GM12801 (cell line): ENCODE data around the gene EMX1.

Experiments used
- TF ChIP-seq, protein P1 (sequence below): IDR thresholded peaks from one replicate; pipeline ENCODE4 v1.5.1; 2011; ENCODE audit warnings: control low read depth; ENCODE audit not compliant: insufficient read length; ENCODE audit errors: extremely low read depth

Gene EMX1

GRCh38 chr2:72921853-72922252 is 4.5 kb downstream of the EMX1 start:
- TF ChIP-seq, protein P1, sequence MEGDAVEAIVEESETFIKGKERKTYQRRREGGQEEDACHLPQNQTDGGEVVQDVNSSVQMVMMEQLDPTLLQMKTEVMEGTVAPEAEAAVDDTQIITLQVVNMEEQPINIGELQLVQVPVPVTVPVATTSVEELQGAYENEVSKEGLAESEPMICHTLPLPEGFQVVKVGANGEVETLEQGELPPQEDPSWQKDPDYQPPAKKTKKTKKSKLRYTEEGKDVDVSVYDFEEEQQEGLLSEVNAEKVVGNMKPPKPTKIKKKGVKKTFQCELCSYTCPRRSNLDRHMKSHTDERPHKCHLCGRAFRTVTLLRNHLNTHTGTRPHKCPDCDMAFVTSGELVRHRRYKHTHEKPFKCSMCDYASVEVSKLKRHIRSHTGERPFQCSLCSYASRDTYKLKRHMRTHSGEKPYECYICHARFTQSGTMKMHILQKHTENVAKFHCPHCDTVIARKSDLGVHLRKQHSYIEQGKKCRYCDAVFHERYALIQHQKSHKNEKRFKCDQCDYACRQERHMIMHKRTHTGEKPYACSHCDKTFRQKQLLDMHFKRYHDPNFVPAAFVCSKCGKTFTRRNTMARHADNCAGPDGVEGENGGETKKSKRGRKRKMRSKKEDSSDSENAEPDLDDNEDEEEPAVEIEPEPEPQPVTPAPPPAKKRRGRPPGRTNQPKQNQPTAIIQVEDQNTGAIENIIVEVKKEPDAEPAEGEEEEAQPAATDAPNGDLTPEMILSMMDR, result no peak

- TF ChIP-seq, protein P1, result no peak
Measured at GRCh38 chr2:72923833-72924352, 6.6 kb downstream of the EMX1 start.

- TF ChIP-seq, protein P1, result no peak
Measured at GRCh38 chr2:72924353-72925240, 7.3 kb downstream of the EMX1 start.

DNA sequence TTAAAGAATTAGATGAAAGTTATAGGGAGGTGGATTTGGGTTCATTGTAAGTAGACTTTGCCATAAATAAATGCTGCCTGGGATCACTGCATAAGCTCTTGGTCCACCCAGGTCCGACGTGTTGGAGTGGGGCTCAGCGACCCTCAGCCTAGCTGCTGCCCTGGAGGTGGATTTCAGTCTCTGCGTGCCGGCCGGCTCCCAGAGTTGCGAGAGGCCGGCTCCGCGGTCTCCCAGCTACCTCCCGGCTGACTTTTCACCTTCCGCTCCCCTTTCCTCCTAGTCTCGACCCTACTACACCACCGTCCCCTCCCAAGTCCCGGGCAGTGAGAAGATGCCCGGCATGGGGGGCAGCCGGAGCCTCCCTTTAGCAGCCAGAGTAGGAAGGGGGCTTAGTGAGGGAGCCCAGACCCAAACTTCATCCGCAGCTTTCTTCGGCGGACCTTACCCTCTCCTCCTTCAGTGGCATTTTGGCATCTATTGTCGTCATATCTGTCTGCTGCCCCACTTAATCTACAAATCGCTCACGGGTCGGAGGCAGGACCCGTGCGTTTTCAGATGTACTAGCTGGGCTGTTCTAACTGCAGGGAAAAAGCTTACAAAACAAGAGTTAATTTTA is 8.1 kb downstream of the EMX1 start:
- TF ChIP-seq, protein P1, result no peak

DNA sequence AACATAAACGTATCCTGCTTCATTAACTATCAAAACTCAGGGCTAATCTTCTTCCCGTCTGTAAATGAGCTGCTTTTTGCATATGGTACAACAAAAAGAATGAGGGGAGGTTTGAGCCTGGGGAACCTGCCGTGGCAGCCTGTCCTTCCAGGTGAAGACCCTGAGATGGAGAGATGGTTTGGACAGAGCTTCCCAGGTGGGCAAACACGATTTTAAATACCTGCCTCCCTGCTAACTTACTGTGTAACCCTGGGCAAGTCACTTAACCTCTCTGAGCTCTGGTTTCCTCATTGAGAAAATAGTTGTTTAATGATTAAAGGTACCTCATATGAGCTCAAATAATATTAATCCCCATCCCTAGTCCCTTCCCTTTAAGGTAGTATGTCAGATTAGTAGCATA is 9.0 kb downstream of the EMX1 start:
- TF ChIP-seq, protein P1, result no peak

DNA sequence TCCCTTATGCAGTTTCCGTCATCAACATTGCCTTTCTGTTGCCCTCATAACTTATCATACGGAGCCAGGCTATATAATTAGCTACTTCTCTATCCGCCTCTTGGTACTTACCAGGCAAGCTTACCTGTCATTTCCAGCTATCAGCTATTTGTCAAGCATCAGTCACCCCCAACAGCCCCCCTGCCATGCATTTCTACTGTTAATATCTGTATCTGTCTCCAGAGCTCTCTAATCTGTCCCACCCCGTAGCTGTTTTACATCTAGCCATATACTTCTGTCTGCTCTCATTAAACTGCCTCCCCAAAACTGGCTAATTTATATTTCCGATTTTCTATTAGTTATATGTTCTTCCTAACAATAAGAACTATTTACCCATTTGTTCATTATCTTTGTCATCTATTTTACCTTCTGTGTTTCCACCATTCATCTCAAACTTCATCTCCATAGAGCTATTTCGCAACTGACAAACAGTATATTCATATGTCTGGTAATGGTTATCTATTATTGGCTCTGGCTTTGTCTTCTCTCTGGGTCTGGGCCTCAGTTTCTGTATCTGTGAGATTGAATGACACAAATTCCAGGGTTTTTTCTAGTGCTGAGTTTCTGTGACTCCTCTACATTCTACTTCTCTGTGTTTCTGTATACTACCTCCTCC is 9.6 kb downstream of the EMX1 start:
- TF ChIP-seq, protein P1, result no peak

DNA sequence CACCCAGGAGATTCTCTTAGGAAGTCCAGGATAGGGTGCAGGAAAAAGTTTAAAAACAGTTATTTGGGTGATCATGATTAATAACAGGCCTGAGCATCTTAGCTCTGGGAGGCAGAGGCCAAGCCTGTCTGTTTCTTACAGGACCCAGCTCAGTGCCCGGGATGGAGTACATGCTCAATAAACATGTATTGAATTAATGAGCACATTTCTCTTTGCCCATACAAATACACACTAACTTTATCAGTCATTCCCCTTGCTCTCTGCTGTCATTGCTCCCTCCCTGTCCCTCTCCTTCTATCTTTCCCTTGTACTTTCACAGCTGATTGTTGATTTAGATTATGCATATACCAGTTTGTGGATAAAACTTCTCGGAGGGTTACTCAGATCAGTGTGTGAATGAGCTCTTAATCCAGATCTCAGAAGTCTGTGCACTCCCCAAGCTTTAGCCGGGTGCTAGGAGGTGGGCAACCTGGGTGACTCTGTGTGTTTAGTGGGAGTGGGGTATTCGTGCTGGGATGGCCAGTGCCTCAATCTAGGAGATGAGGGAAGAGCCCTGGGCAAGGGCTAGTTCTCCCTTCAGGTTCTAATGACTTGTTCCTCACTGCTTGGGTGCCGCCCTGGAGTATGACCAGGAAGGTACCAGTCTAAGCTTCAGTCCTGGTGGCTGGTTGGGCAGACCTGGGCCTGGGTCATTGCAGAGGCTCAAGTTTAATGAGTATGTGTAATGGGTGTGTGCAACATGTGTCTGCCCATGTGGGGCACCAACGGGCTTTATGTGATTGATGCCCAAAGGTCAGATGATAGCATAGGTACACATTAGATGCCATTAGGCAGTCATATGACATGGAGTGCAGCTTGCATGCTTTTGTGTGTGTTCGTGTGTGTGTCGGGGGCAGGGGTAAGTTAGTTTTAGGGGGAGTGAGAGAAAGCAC is 10.6 kb downstream of the EMX1 start:
- TF ChIP-seq, protein P1, result no peak
